Umbilical cord (tissue), 2 donors: ENCODE data around the gene CDHR2. TPM values are rescaled to one million over a fixed set of nuclear protein-coding genes. Genes with fewer than 3 reads are reported as not detected.

Experiments used
- DNase-seq: peaks from one replicate; pipeline ENCODE4 v3.0.0-alpha.2; 2015; ENCODE audit warnings: low spot score
- total RNA-seq: library from RNA; depleted of rRNA; stranded (reverse); fragments of >200 nt; gene quantifications from one replicate; pipeline ENCODE4 v1.2.3, GENCODE V29; 2014; ENCODE audit warnings: low replicate concordance; ENCODE audit not compliant: insufficient read depth

CDHR2 gene
- total RNA-seq, 1 donor from 2014 or later = not detected

GRCh38 chr5:176620333-176620981 lies 71.3 kb downstream of the CDHR2 start:
- DNase-seq = no peak

GRCh38 chr5:176621661-176622079 lies 72.5 kb downstream of the CDHR2 start:
- no peak for DNase-seq

GRCh38 chr5:176624142-176624541 lies 75.0 kb downstream of the CDHR2 start:
- no peak for DNase-seq

GRCh38 chr5:176624938-176625337 lies 75.8 kb downstream of the CDHR2 start:
- DNase-seq = no peak

- DNase-seq = no peak
Observed at GRCh38 chr5:176625512-176625911, 76.4 kb downstream of the CDHR2 start.

GRCh38 chr5:176625966-176626875 lies 77.1 kb downstream of the CDHR2 start:
- DNase-seq = no peak

GRCh38 chr5:176626876-176627236 lies 77.7 kb downstream of the CDHR2 start:
- no peak for DNase-seq

GRCh38 chr5:176627582-176627981 lies 78.4 kb downstream of the CDHR2 start:
- no peak for DNase-seq

- no peak for DNase-seq
Observed at GRCh38 chr5:176628406-176629228, 79.5 kb downstream of the CDHR2 start.

- no peak for DNase-seq
Observed at GRCh38 chr5:176629317-176629852, 80.2 kb downstream of the CDHR2 start.

- DNase-seq = peak; percentile 55
Observed at GRCh38 chr5:176629853-176630680, 80.9 kb downstream of the CDHR2 start, which contains the start of the genes EIF4E1B and SNCB. TSS of gene EIF4E1B (plus strand) at chr5:176630675. CDS start at chr5:176642788, 12,113 bp downstream. TSS of gene SNCB (minus strand) at chr5:176630534. CDS start at chr5:176629654, 880 bp downstream.

GRCh38 chr5:176630681-176631222 lies 81.6 kb downstream of the CDHR2 start:
- no peak for DNase-seq

- no peak for DNase-seq
Observed at GRCh38 chr5:176631383-176632200, 82.5 kb downstream of the CDHR2 start.

GRCh38 chr5:176632745-176633144 lies 83.6 kb downstream of the CDHR2 start:
- DNase-seq = no peak

GRCh38 chr5:176633598-176633997 lies 84.5 kb downstream of the CDHR2 start:
- DNase-seq = no peak

- no peak for DNase-seq
Observed at GRCh38 chr5:176636426-176636825, 87.3 kb downstream of the CDHR2 start.

GRCh38 chr5:176637556-176637955 lies 88.4 kb downstream of the CDHR2 start:
- no peak for DNase-seq

- no peak for DNase-seq
Observed at GRCh38 chr5:176638437-176638836, 89.3 kb downstream of the CDHR2 start.

GRCh38 chr5:176639208-176639607 lies 90.1 kb downstream of the CDHR2 start:
- DNase-seq = no peak
